GM23248 (cell line): ENCODE results near the gene CSMD2. TPM values are rescaled to one million over a fixed set of nuclear protein-coding genes. Genes with fewer than 3 reads are reported as not detected.

Experiments
- DNase-seq: peaks from one replicate; pipeline ENCODE4 v3.0.0-alpha.2; 2015
- H2AFZ ChIP-seq: fragments of 200-600 bp; sonication (generic); 2 replicates; pipeline ENCODE4 v1.6.1; 2016; ENCODE audit warnings: antibody characterized with exemption
- H3F3A ChIP-seq: fragments of 200-600 bp; sonication (generic); 2 replicates; pipeline ENCODE4 v1.6.1; 2016; ENCODE audit warnings: mild to moderate bottlenecking, antibody characterized with exemption, mixed run types; ENCODE audit not compliant: insufficient read depth
- H3K27ac ChIP-seq: fragments of 200-600 bp; sonication (generic); 2 replicates; pipeline ENCODE4 v1.5.1; 2016; ENCODE audit warnings: mild to moderate bottlenecking
- H3K27me3 ChIP-seq: fragments of 200-600 bp; sonication (generic); replicated peaks from 2 replicates; pipeline ENCODE4 v1.6.1; 2016; ENCODE audit warnings: mild to moderate bottlenecking; ENCODE audit not compliant: insufficient read depth
- H3K36me3 ChIP-seq: fragments of 200-600 bp; sonication (generic); 2 replicates; pipeline ENCODE4 v1.6.1; 2016; ENCODE audit warnings: low read depth, mild to moderate bottlenecking
- H3K4me1 ChIP-seq: fragments of 200-600 bp; sonication (generic); 2 replicates; pipeline ENCODE4 v1.6.1; 2016; ENCODE audit warnings: mild to moderate bottlenecking; ENCODE audit not compliant: insufficient read depth
- H3K4me2 ChIP-seq: fragments of 200-600 bp; sonication (generic); one replicate; pipeline ENCODE4 v1.6.1; 2016; ENCODE audit warnings: mild to moderate bottlenecking; ENCODE audit not compliant: unreplicated experiment
- H3K4me3 ChIP-seq: fragments of 200-600 bp; sonication (generic); 2 replicates; pipeline ENCODE4 v1.5.1; 2016; ENCODE audit warnings: mild to moderate bottlenecking
- H3K79me2 ChIP-seq: fragments of 200-600 bp; sonication (generic); 2 replicates; pipeline ENCODE4 v1.6.1; 2016; ENCODE audit warnings: mild to moderate bottlenecking; ENCODE audit not compliant: insufficient read depth
- H3K9ac ChIP-seq: fragments of 200-600 bp; sonication (generic); 2 replicates; pipeline ENCODE4 v1.6.1; 2016; ENCODE audit warnings: mild to moderate bottlenecking
- H3K9me2 ChIP-seq: fragments of 200-600 bp; sonication (generic); 2 replicates; pipeline ENCODE4 v1.6.1; 2016; ENCODE audit warnings: mixed run types, mild to moderate bottlenecking, moderate library complexity; ENCODE audit not compliant: insufficient read depth
- H3K9me3 ChIP-seq: fragments of 200-600 bp; sonication (generic); one replicate; pipeline ENCODE4 v1.6.1; 2017; ENCODE audit warnings: low read depth
- H4K20me1 ChIP-seq: fragments of 200-600 bp; sonication (generic); 2 replicates; pipeline ENCODE4 v1.6.0; 2016; ENCODE audit not compliant: insufficient read depth
- EZH2 ChIP-seq: fragments of 200-600 bp; sonication (generic); IDR thresholded peaks from 2 replicates; pipeline ENCODE4 v1.6.1; 2018; ENCODE audit warnings: antibody characterized with exemption, mild to moderate bottlenecking; ENCODE audit not compliant: insufficient read depth, poor library complexity, severe bottlenecking
- EZH2phosphoT487 ChIP-seq: fragments of 200-600 bp; sonication (generic); IDR thresholded peaks from 2 replicates; pipeline ENCODE4 v1.6.1; 2018; ENCODE audit warnings: antibody characterized with exemption, moderate library complexity, mild to moderate bottlenecking, low read depth; ENCODE audit not compliant: insufficient read depth
- WGBS, 2 experiments: methylation state at CpG; one replicate each; pipeline ENCODE4 v1.1.6; 2015 to 2017; ENCODE audit warnings: low lambda C conversion rate in 2 of 2, low coverage in 1 of 2; ENCODE audit errors: missing lambda C conversion rate in 2 of 2; 5-methylcytosine and 5-hydroxymethylcytosine counted together
- in situ Hi-C: fragments of 300-500 bp; cut with MboI; formaldehyde crosslinking; loops from 2 replicates; pipeline ENCODE4 v1.15.0; 2020
- polyA plus RNA-seq: library from polyadenylated mRNA; unstranded; fragments of >200 nt; fragmentation: Nextera tagmentation; extraction: Ambion mirVana; gene quantifications from 2 replicates; pipeline ENCODE4 v1.2.1, GENCODE V29; 2016
- total RNA-seq: library from RNA; depleted of rRNA; stranded (reverse); fragments of >200 nt; shearing (Covaris generic); gene quantifications from 2 replicates; pipeline ENCODE4 v1.2.3, GENCODE V29; 2014; rRNA removed

The CSMD2 gene
- 7.1 and 10.4 TPM in 2 replicates for total RNA-seq
- polyA plus RNA-seq = 4.5 and 5.1 TPM in 2 replicates

DNA sequence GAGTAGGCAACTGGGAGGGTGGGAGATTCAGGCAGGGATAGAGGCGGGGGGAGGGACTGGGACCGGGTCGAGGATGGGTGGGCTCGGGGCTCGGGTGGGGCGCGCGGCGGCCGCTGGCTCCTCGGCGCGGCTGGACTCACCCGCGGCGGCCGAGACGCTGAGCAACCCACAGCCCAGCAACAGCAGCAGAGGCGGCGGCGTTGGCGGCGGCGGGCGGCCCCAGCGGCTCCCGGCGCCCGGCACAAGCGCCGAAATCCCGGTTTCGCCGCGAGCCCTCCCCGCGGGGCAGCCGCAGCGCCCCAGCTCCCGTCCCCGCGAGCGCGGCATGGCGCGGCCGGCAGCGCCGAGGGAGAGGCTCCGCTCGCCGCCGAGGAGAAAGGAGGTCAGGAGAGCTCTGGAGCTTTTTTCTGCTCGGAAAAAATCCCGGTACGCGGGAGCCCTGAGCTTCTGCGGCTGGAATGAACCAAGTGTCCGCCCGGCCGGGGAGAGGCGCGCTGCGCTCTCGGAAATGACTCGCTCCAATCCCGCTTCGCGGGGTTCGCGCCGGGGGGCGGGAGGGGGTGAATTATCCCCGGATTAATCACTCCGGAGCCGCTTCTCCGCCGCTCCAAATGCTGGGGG lies at the start of gene CSMD2:
CSMD2 (minus strand) TSS at position 460 of the 621 bp plus-strand sequence; CDS start at position 327, 133 bp downstream.
- Histone ChIP-seq H3K4me2 (peak within 1 kb of the TSS; percentile 91), H3K9me3 (no peaks in the 10 kb centered on the region), H4K20me1 (no peaks in the 10 kb centered on the region), H3K79me2 (peaks cover 41% of the 10 kb centered on the region), H3K9me2 (no peaks in the 10 kb centered on the region), H3K36me3 (no peaks in the 10 kb centered on the region), H3F3A (no peaks in the 10 kb centered on the region), H3K9ac (peak within 1 kb of the TSS; percentile 79), H3K27ac (peak within 1 kb of the TSS; percentile 36), H3K4me3 (peak within 1 kb of the TSS; percentile 89), H3K27me3 (no peaks in the 10 kb centered on the region; the same call in 1 of the 2 replicates), H3K4me1 (peaks cover 14% of the 10 kb centered on the region), H2AFZ (peak within 1 kb of the TSS; percentile 89)
- DNase-seq = peak; percentile 87
- in situ Hi-C loops = loop anchor here (10.0 kb wide), 1 partner anchor 430 kb away; no protein-coding TSS in a partner anchor
- TF ChIP-seq EZH2phosphoT487 (no peak), EZH2 (no peak)
- WGBS, 2 experiments = 0 to 1% methylated on average over 19 to 52 of the region's 78 CpGs

DNA sequence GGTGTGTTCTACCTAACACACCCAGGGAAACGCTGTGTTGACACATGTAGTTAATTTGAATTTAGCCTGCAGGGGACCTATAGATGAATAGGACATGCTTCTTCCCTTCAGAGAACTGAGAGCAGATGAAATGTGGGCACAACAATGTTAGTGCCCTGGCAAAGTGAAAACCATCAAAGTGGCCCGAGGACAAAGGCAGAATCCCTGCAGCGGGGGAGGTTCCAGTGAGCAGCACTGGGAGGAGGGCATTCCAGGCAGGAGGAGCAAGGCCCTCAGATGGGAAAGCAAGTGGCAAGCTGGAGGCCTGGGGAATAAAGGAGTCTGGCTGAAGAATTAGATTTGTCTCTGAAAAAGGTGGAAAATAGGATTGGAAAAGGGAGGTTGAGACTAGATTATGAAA lies 48.9 kb upstream of the CSMD2 start:
- Histone ChIP-seq H3K27me3 (peaks cover 43% of the 10 kb centered on the region), H3K4me3 (no peak overlapping the region), H3K9me2 (no peaks in the 10 kb centered on the region), H3K36me3 (no peaks in the 10 kb centered on the region), H3K9ac (no peak overlapping the region), H3K4me1 (no peaks in the 10 kb centered on the region), H3K4me2 (no peak overlapping the region), H3F3A (no peaks in the 10 kb centered on the region), H4K20me1 (no peaks in the 10 kb centered on the region), H3K9me3 (no peaks in the 10 kb centered on the region), H2AFZ (no peak overlapping the region), H3K27ac (no peak overlapping the region), H3K79me2 (no peaks in the 10 kb centered on the region)
- no peak for DNase-seq
- no peak for TF ChIP-seq EZH2
- TF ChIP-seq EZH2phosphoT487 = no peak
- 3 to 11% methylated on average over 3 of the region's 3 CpGs for WGBS, 2 experiments
- in situ Hi-C loops = no loop called here

DNA sequence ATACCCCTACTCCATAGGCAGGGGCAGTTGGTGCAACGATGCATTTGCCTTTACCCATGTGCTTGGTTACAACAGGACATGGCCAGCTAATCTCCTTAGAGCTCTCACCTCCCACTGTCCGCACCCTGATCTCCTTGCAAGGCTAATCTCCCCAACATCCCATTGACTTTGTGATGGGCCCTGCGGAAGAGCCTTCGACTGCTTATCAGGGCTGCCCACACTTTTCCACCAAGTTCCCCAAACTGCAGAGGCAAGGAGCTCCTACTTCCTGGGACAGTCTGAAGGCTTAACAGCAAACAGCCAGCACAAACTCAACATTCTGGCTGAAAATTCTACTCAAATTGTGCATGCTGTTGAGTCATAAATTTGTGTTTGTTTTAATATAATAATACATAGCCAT lies 47.6 kb upstream of the CSMD2 start:
- WGBS, 2 experiments = 67 to 70% methylated on average over 4 of the region's 4 CpGs
- no peak for TF ChIP-seq EZH2phosphoT487
- no peak for TF ChIP-seq EZH2
- H3K9me3 ChIP-seq = no peaks in the 10 kb centered on the region
- no peak overlapping the region for H3K4me3 ChIP-seq
- no peak overlapping the region for H3K9ac ChIP-seq
- no peaks in the 10 kb centered on the region for H3K36me3 ChIP-seq
- DNase-seq = no peak
- H4K20me1 ChIP-seq = no peaks in the 10 kb centered on the region
- H2AFZ ChIP-seq = no peak overlapping the region
- no peaks in the 10 kb centered on the region for H3K4me1 ChIP-seq
- peaks cover 40% of the 10 kb centered on the region for H3K27me3 ChIP-seq
- H3K9me2 ChIP-seq = no peaks in the 10 kb centered on the region
- H3F3A ChIP-seq = no peaks in the 10 kb centered on the region
- H3K79me2 ChIP-seq = no peaks in the 10 kb centered on the region
- no peak overlapping the region for H3K27ac ChIP-seq
- no peak overlapping the region for H3K4me2 ChIP-seq
- in situ Hi-C loops = no loop called here

DNA sequence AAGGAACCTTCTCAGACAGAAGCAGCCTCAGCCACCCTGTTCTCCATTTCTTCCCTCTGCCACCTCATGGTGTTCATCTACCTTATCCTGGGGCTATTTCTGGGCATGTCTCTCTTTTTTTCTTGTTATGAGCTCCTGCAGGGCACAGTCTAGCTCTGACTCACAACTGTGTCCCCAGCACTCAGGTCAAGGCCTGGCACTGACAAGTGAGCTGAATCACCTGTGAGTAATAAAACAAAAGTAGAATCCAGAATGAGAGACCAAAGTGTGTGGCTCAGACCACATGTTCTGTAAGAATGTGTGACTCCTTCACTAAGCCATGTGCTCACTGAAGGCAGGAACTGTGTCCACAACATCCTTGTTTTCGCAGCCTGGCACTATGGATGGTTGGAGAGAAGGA lies 34.9 kb upstream of the CSMD2 start:
- Histone ChIP-seq H3K9ac (no peak overlapping the region), H3K4me2 (no peak overlapping the region), H3K9me2 (no peaks in the 10 kb centered on the region), H3K79me2 (no peaks in the 10 kb centered on the region), H3K4me3 (no peak overlapping the region), H3F3A (peaks cover 20% of the 10 kb centered on the region), H3K27me3 (peaks cover 10% of the 10 kb centered on the region), H3K27ac (no peak overlapping the region), H3K36me3 (no peaks in the 10 kb centered on the region), H4K20me1 (no peaks in the 10 kb centered on the region), H2AFZ (no peak overlapping the region), H3K4me1 (peaks cover 14% of the 10 kb centered on the region), H3K9me3 (no peaks in the 10 kb centered on the region)
- WGBS, 2 experiments = 42 to 61% methylated on average over 1 of the region's 1 CpG
- in situ Hi-C loops = no loop called here
- TF ChIP-seq EZH2 (no peak), EZH2phosphoT487 (no peak)
- DNase-seq = peak; percentile 91
